ENCODE measurements around the gene GPR78.

Gene GPR78

GRCh38 chr4:8587469-8588195 lies 7.4 kb downstream of the GPR78 start:
- DNase-seq: no peak

- DNase-seq: no peak
Observed at GRCh38 chr4:8588196-8588470, 7.9 kb downstream of the GPR78 start.

- DNase-seq: no peak
Observed at GRCh38 chr4:8589336-8589735, 9.1 kb downstream of the GPR78 start.

- peak; percentile 83 for DNase-seq
Observed at GRCh38 chr4:8589823-8590545, 9.8 kb downstream of the GPR78 start.

- no peak for DNase-seq
Observed at GRCh38 chr4:8590546-8590880, 10.3 kb downstream of the GPR78 start.

GRCh38 chr4:8591114-8591513 lies 10.9 kb downstream of the GPR78 start:
- DNase-seq: no peak

GRCh38 chr4:8591626-8592365 lies 11.6 kb downstream of the GPR78 start:
- no peak for DNase-seq

- peak; percentile 66 for DNase-seq
Observed at GRCh38 chr4:8592366-8593263, 12.4 kb downstream of the GPR78 start, which contains the start of gene CPZ. CPZ (plus strand) TSS chr4:8592765; CDS start chr4:8592834, 69 bp downstream.

GRCh38 chr4:8593264-8594096 lies 13.3 kb downstream of the GPR78 start:
- DNase-seq: no peak

- peak; percentile 75 for DNase-seq
Observed at GRCh38 chr4:8594097-8595038, 14.2 kb downstream of the GPR78 start.

- no peak for DNase-seq
Observed at GRCh38 chr4:8595237-8596087, 15.3 kb downstream of the GPR78 start.

- no peak for DNase-seq
Observed at GRCh38 chr4:8596891-8597290, 16.7 kb downstream of the GPR78 start.

GRCh38 chr4:8597319-8597718 lies 17.1 kb downstream of the GPR78 start:
- DNase-seq: no peak

GRCh38 chr4:8597791-8598190 lies 17.6 kb downstream of the GPR78 start:
- DNase-seq: no peak

- no peak for DNase-seq
Observed at GRCh38 chr4:8598391-8599090, 18.3 kb downstream of the GPR78 start.

GRCh38 chr4:8599091-8599460 lies 18.9 kb downstream of the GPR78 start:
- no peak for DNase-seq

- peak; percentile 95 for DNase-seq
Observed at GRCh38 chr4:8599657-8600056, 19.5 kb downstream of the GPR78 start.

- DNase-seq: no peak
Observed at GRCh38 chr4:8600266-8600665, 20.1 kb downstream of the GPR78 start.

GRCh38 chr4:8600686-8601085 lies 20.5 kb downstream of the GPR78 start:
- DNase-seq: no peak
